ENCODE data around the gene STAT4.

Gene STAT4

GRCh38 chr2:191128172-191128910, 22.5 kb downstream of the STAT4 start:
- H3K4me3 ChIP-seq (ENCODE audit: low read depth, low read length): no peak overlapping the region
- H2BK12ac ChIP-seq (ENCODE audit: low read length): no peak overlapping the region
- no peak overlapping the region for H3K27ac ChIP-seq (ENCODE audit: low read depth, low read length)
- H3K4me2 ChIP-seq (ENCODE audit: low read length): no peak overlapping the region
- no peaks in the 10 kb centered on the region for H3K79me1 ChIP-seq (ENCODE audit: low read length)
- no peak overlapping the region for H2AFZ ChIP-seq (ENCODE audit: insufficient read depth, low read length, poor library complexity)
- H3K9ac ChIP-seq (ENCODE audit: low read length): no peak overlapping the region
- 100% methylated on average over 1 of the region's 8 CpGs for WGBS (ENCODE audit: extremely low coverage, insufficient coverage, insufficient read length)
- no peaks in the 10 kb centered on the region for H3K9me3 ChIP-seq (ENCODE audit: insufficient read depth, low read depth, low read length)
- no peak overlapping the region for H3K18ac ChIP-seq (ENCODE audit: low read length)
- H4K91ac ChIP-seq (ENCODE audit: low read depth, low read length): no peak overlapping the region
- no peaks in the 10 kb centered on the region for H3K36me3 ChIP-seq (ENCODE audit: control insufficient read depth in 1 of 2, insufficient read depth in 2 of 2, low read length in 2 of 2)
- H3K4ac ChIP-seq (ENCODE audit: low read depth, low read length): no peak overlapping the region
- no peak overlapping the region for H3K23ac ChIP-seq (ENCODE audit: low read length)
- no peak overlapping the region for H3K14ac ChIP-seq (ENCODE audit: low read length)
- DNase-seq: no peak
- H4K8ac ChIP-seq (ENCODE audit: low read depth, low read length): no peak overlapping the region
- H3K4me1 ChIP-seq (ENCODE audit: control insufficient read depth in 1 of 2, insufficient read depth in 2 of 2, low read length in 2 of 2): no peaks in the 10 kb centered on the region
- H3K27me3 ChIP-seq (ENCODE audit: insufficient read depth, low read length): no peaks in the 10 kb centered on the region
- no peak overlapping the region for H2AK5ac ChIP-seq (ENCODE audit: low read length)
- H2BK120ac ChIP-seq (ENCODE audit: insufficient read depth, low read length, poor library complexity): no peak overlapping the region
- H4K12ac ChIP-seq (ENCODE audit: low read depth, low read length): no peak overlapping the region
- no peak overlapping the region for H2BK5ac ChIP-seq (ENCODE audit: low read depth, low read length, poor library complexity)
- H3K79me2 ChIP-seq (ENCODE audit: control insufficient read depth, insufficient read depth, low read length, poor library complexity): no peaks in the 10 kb centered on the region

DNA sequence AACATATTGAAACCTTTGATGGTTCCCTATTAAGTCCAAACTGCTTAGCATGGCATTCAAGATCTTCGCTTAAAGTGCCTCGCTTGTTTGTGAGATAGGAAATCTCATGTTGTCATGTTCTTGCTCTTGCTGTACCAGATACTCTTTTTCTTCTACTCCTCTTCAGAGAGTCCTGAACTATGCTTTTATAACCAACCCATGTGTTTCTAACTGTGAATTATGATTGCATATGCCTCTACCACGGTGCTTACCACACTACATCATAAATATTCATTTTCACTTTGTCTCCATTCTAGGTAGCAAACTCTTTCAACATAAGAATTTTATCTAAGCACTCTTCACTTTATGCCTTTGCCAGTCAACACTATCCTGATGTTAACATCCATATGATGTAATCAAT, 23.6 kb downstream of the STAT4 start:
- no peaks in the 10 kb centered on the region for H3K9me3 ChIP-seq (ENCODE audit: insufficient read depth, low read depth, low read length)
- H2BK5ac ChIP-seq (ENCODE audit: low read depth, low read length, poor library complexity): no peak overlapping the region
- no peak overlapping the region for H2AFZ ChIP-seq (ENCODE audit: insufficient read depth, low read length, poor library complexity)
- no peak overlapping the region for H3K14ac ChIP-seq (ENCODE audit: low read length)
- H3K9ac ChIP-seq (ENCODE audit: low read length): no peak overlapping the region
- no peak overlapping the region for H3K23ac ChIP-seq (ENCODE audit: low read length)
- H4K91ac ChIP-seq (ENCODE audit: low read depth, low read length): no peak overlapping the region
- no peaks in the 10 kb centered on the region for H3K79me1 ChIP-seq (ENCODE audit: low read length)
- WGBS (ENCODE audit: extremely low coverage, insufficient coverage, insufficient read length): no CpG with 5 or more reads among the region's 3 CpGs
- no peaks in the 10 kb centered on the region for H3K36me3 ChIP-seq (ENCODE audit: control insufficient read depth in 1 of 2, insufficient read depth in 2 of 2, low read length in 2 of 2)
- no peak overlapping the region for H3K4me3 ChIP-seq (ENCODE audit: low read depth, low read length)
- H3K18ac ChIP-seq (ENCODE audit: low read length): no peak overlapping the region
- H2BK12ac ChIP-seq (ENCODE audit: low read length): no peak overlapping the region
- DNase-seq: no peak
- no peak overlapping the region for H3K27ac ChIP-seq (ENCODE audit: low read depth, low read length)
- no peaks in the 10 kb centered on the region for H3K27me3 ChIP-seq (ENCODE audit: insufficient read depth, low read length)
- no peak overlapping the region for H4K8ac ChIP-seq (ENCODE audit: low read depth, low read length)
- no peaks in the 10 kb centered on the region for H3K79me2 ChIP-seq (ENCODE audit: control insufficient read depth, insufficient read depth, low read length, poor library complexity)
- H3K4me1 ChIP-seq (ENCODE audit: control insufficient read depth in 1 of 2, insufficient read depth in 2 of 2, low read length in 2 of 2): no peaks in the 10 kb centered on the region
- H3K4me2 ChIP-seq (ENCODE audit: low read length): no peak overlapping the region
- H4K12ac ChIP-seq (ENCODE audit: low read depth, low read length): no peak overlapping the region
- no peak overlapping the region for H2BK120ac ChIP-seq (ENCODE audit: insufficient read depth, low read length, poor library complexity)
- H2AK5ac ChIP-seq (ENCODE audit: low read length): no peak overlapping the region
- no peak overlapping the region for H3K4ac ChIP-seq (ENCODE audit: low read depth, low read length)

GRCh38 chr2:191126386-191127085, 24.3 kb downstream of the STAT4 start:
- no CpG with 5 or more reads among the region's 4 CpGs for WGBS (ENCODE audit: extremely low coverage, insufficient coverage, insufficient read length)
- no peak overlapping the region for H3K27ac ChIP-seq (ENCODE audit: low read depth, low read length)

DNA sequence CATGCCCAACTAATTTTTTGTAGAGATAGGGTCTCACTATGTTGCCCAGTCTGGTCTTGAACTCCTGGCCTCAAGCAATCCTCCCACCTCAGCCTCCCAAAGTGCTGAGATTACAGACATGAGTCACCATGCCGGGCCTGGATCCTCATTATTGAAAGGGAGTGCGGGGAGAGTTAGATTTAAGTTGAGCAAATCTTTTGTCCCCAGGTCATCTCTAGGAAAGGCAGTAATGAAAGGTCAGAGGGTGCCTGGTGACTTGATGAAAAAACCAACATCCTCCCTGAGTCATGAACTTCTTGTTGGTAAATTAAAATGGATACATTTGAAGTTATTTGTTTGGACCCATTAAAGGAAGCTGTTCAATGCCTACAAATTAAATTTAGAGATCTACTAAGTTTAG, 25.1 kb downstream of the STAT4 start:
- Histone ChIP-seq H3K4me2 (ENCODE audit: low read length) (no peak overlapping the region), H3K14ac (ENCODE audit: low read length) (no peak overlapping the region), H3K27me3 (ENCODE audit: insufficient read depth, low read length) (no peaks in the 10 kb centered on the region), H3K27ac (ENCODE audit: low read depth, low read length) (no peak overlapping the region), H4K8ac (ENCODE audit: low read depth, low read length) (no peak overlapping the region), H3K9ac (ENCODE audit: low read length) (no peak overlapping the region), H3K4me1 (ENCODE audit: control insufficient read depth in 1 of 2, insufficient read depth in 2 of 2, low read length in 2 of 2) (no peaks in the 10 kb centered on the region), H4K12ac (ENCODE audit: low read depth, low read length) (no peak overlapping the region), H2BK5ac (ENCODE audit: low read depth, low read length, poor library complexity) (no peak overlapping the region), H3K4me3 (ENCODE audit: low read depth, low read length) (no peak overlapping the region), H2BK120ac (ENCODE audit: insufficient read depth, low read length, poor library complexity) (no peak overlapping the region), H4K91ac (ENCODE audit: low read depth, low read length) (no peak overlapping the region), H3K36me3 (ENCODE audit: control insufficient read depth in 1 of 2, insufficient read depth in 2 of 2, low read length in 2 of 2) (no peaks in the 10 kb centered on the region), H3K79me1 (ENCODE audit: low read length) (no peaks in the 10 kb centered on the region), H2AK5ac (ENCODE audit: low read length) (no peak overlapping the region), H3K4ac (ENCODE audit: low read depth, low read length) (no peak overlapping the region), H2BK12ac (ENCODE audit: low read length) (no peak overlapping the region), H2AFZ (ENCODE audit: insufficient read depth, low read length, poor library complexity) (no peak overlapping the region), H3K79me2 (ENCODE audit: control insufficient read depth, insufficient read depth, low read length, poor library complexity) (no peaks in the 10 kb centered on the region), H3K23ac (ENCODE audit: low read length) (no peak overlapping the region), H3K18ac (ENCODE audit: low read length) (no peak overlapping the region), H3K9me3 (ENCODE audit: insufficient read depth, low read depth, low read length) (no peaks in the 10 kb centered on the region)
- DNase-seq: no peak
- WGBS (ENCODE audit: extremely low coverage, insufficient coverage, insufficient read length): no CpG with 5 or more reads among the region's 2 CpGs

More at GRCh38 chr2:191126386-191127085, 24.3 kb downstream of the STAT4 start:
- no peaks in the 10 kb centered on the region for H3K36me3 ChIP-seq (ENCODE audit: control insufficient read depth in 1 of 2, insufficient read depth in 2 of 2, low read length in 2 of 2)
- H3K4ac ChIP-seq (ENCODE audit: low read depth, low read length): no peak overlapping the region
- H3K9ac ChIP-seq (ENCODE audit: low read length): no peak overlapping the region
- H3K79me2 ChIP-seq (ENCODE audit: control insufficient read depth, insufficient read depth, low read length, poor library complexity): no peaks in the 10 kb centered on the region
- H3K4me3 ChIP-seq (ENCODE audit: low read depth, low read length): no peak overlapping the region
- H4K12ac ChIP-seq (ENCODE audit: low read depth, low read length): no peak overlapping the region
- no peaks in the 10 kb centered on the region for H3K27me3 ChIP-seq (ENCODE audit: insufficient read depth, low read length)
- no peaks in the 10 kb centered on the region for H3K4me1 ChIP-seq (ENCODE audit: control insufficient read depth in 1 of 2, insufficient read depth in 2 of 2, low read length in 2 of 2)
- H2BK5ac ChIP-seq (ENCODE audit: low read depth, low read length, poor library complexity): no peak overlapping the region
- H2AK5ac ChIP-seq (ENCODE audit: low read length): no peak overlapping the region
- H3K23ac ChIP-seq (ENCODE audit: low read length): no peak overlapping the region
- H3K14ac ChIP-seq (ENCODE audit: low read length): no peak overlapping the region
- H2AFZ ChIP-seq (ENCODE audit: insufficient read depth, low read length, poor library complexity): no peak overlapping the region
- no peak overlapping the region for H2BK120ac ChIP-seq (ENCODE audit: insufficient read depth, low read length, poor library complexity)
- H4K91ac ChIP-seq (ENCODE audit: low read depth, low read length): no peak overlapping the region
- no peak for DNase-seq
- no peak overlapping the region for H3K18ac ChIP-seq (ENCODE audit: low read length)
- H2BK12ac ChIP-seq (ENCODE audit: low read length): no peak overlapping the region
- H3K9me3 ChIP-seq (ENCODE audit: insufficient read depth, low read depth, low read length): no peaks in the 10 kb centered on the region
- no peak overlapping the region for H3K4me2 ChIP-seq (ENCODE audit: low read length)
- no peaks in the 10 kb centered on the region for H3K79me1 ChIP-seq (ENCODE audit: low read length)
- H4K8ac ChIP-seq (ENCODE audit: low read depth, low read length): no peak overlapping the region

Measured in trophoblast cell (in vitro differentiated cells and primary cell).